WI38 (cell line): ENCODE data around the gene CCSER1.
"Not testable (repeated sequence)": the region's sequence is repeated elsewhere in the genome, so short reads cannot be mapped to it uniquely, and the experiment has no call there.

Experiments used
- H3K4me3 ChIP-seq: 2 replicates; pipeline ENCODE4 v1.5.1; 2011; ENCODE audit warnings: low read depth, mild to moderate bottlenecking, control low read depth, low read length
- CTCF ChIP-seq: IDR thresholded peaks from 2 replicates; pipeline ENCODE4 v1.5.1; 2012; ENCODE audit warnings: low read depth, mild to moderate bottlenecking, control low read depth, low read length

The CCSER1 gene

DNA sequence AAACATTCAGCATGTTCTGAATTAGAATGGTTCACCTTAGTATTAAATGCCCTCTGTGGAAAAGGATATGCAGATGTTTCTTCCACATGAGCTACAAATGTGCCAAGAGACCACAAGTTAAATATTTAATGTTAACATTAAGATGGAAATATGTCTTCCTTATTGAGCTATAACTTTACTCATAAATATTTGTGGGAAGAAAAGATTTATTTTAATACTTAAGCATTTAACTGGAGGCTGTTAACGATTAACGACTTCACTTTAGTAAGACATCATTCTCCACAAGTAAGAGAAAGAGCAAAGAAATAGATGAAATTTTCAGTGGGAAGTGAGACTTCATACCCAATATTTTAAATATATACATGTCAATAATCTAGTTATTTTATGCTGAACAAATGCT is 1130.5 kb downstream of the CCSER1 start:
- TF ChIP-seq CTCF, result no peak
- H3K4me3 ChIP-seq, result no peak overlapping the region

GRCh38 chr4:91258326-91258725 is 1131.1 kb downstream of the CCSER1 start:
- H3K4me3 ChIP-seq, result no peak overlapping the region
- no peak for TF ChIP-seq CTCF

- no peak overlapping the region for H3K4me3 ChIP-seq
Measured at GRCh38 chr4:91267543-91267942, 1140.3 kb downstream of the CCSER1 start.

DNA sequence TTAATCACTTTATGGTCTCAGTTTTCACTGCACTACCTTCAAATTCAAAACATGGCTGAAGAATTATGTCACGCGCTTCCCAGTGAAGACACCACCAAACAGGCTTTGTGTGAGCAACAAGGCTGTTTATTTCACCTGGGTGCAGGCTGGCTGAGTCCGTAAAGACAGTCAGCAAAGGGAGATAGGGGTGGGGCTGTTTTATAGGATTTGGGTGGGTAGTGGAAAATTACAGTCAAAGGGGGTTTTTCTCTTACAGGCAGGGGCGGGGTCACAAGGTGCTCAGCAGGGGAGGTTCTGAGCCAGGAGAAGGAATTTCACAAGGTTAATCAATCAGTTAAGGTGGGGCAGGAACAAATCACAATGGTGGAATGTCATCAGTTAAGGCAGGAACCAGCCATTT is 1141.3 kb downstream of the CCSER1 start:
- not testable (repeated sequence) for H3K4me3 ChIP-seq

More at GRCh38 chr4:91267543-91267942, 1140.3 kb downstream of the CCSER1 start:
- TF ChIP-seq CTCF, result no peak

DNA sequence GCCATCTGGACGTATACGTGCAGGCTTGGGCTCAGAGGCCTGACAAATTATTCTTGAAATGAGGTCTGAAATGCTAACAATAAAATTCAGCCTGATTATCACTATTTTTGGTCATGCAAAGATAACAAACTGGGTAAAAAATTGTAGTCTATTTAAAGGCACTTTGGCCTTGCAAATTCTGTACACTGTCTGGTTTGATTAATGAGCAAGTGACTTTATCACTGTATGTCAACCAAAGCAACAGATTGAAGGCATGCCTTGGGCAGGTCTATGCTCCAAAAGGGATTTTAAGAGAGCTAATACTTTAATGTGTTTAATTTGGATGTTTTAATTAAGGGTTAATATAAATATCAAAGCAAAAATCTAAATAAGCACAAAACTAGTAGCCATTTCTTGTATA is 1141.7 kb downstream of the CCSER1 start:
- TF ChIP-seq CTCF, result no peak

GRCh38 chr4:91279899-91280298 is 1152.7 kb downstream of the CCSER1 start:
- no peak overlapping the region for H3K4me3 ChIP-seq
- TF ChIP-seq CTCF, result no peak

More for the DNA sequence above, 1141.7 kb downstream of the CCSER1 start:
- no peak overlapping the region for H3K4me3 ChIP-seq

GRCh38 chr4:91280551-91281290 is 1153.5 kb downstream of the CCSER1 start:
- no peak for TF ChIP-seq CTCF
- H3K4me3 ChIP-seq, result no peak overlapping the region

DNA sequence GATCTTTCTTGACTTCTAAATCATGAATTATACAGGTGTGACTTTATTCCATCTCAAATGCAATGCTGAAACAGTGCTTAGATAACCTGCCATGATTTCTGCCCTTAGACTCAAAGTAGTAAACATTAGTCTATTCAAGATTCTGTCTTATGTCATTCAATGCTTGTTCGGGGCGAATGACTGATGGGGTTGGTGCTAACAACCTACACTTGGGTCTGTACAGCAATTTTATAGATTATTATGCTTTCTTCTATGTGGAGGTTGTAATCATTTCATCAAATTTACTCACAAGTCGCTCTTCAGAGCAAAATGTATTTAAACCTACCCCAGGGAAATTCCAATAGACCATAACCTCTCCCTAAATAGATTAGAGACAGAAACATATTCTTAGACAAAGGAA is 1155.0 kb downstream of the CCSER1 start:
- no peak overlapping the region for H3K4me3 ChIP-seq
- no peak for TF ChIP-seq CTCF
